ENCODE results near the gene SOX11.

DNA sequence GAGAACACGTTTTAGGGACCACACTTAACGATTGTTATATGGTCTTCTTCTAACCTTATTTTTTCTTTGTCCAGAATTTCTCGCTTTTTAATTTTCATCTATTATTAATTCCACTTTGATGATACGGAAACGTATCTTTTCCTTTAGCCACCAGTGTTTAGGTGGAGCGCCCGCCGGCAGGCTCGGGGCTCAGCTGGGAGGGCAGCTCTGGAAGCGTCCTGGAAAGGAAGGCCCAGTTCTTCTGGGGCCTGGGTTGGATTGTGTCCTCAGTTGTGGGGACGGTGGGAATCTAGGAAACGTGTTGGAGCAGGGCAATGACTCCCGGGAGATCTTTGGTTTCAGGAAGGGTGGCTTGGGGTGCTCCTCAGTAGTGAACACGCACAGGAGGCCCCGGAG lies 19.4 kb upstream of the SOX11 start:
- TF ChIP-seq, protein P1, sequence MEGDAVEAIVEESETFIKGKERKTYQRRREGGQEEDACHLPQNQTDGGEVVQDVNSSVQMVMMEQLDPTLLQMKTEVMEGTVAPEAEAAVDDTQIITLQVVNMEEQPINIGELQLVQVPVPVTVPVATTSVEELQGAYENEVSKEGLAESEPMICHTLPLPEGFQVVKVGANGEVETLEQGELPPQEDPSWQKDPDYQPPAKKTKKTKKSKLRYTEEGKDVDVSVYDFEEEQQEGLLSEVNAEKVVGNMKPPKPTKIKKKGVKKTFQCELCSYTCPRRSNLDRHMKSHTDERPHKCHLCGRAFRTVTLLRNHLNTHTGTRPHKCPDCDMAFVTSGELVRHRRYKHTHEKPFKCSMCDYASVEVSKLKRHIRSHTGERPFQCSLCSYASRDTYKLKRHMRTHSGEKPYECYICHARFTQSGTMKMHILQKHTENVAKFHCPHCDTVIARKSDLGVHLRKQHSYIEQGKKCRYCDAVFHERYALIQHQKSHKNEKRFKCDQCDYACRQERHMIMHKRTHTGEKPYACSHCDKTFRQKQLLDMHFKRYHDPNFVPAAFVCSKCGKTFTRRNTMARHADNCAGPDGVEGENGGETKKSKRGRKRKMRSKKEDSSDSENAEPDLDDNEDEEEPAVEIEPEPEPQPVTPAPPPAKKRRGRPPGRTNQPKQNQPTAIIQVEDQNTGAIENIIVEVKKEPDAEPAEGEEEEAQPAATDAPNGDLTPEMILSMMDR (IDR thresholded peaks at IDR 0.05) = no peak
- TF ChIP-seq POLR2A (IDR thresholded peaks at IDR 0.05) = no peak

Data from right lobe of liver (tissue), 4 donors.